WTC11 (cell line): Measurements from ENCODE around the gene TSC22D4. TPM values are rescaled to one million over a fixed set of nuclear protein-coding genes. Genes with fewer than 3 reads are reported as not detected.
A peak's percentile ranks its signal among the peaks of the same experiment; 100 is the strongest.

Experiments
- ATAC-seq: fragments of 200-7000 bp; cut with Tn5 transposase; 2 replicates; pipeline ENCODE4 v1.10.0; 2021; ENCODE audit warnings: mild to moderate bottlenecking, moderate library complexity
- CTCF ChIA-PET: fragments of 300-600 bp; sonication (Branson Sonifier 250); formaldehyde crosslinking; loops from one replicate; lab custom pipeline; 2021; ENCODE audit warnings: antibody characterized with exemption; lab: Charles Lee
- POLR2A ChIA-PET: fragments of 350-600 bp; sonication (Branson Sonifier 250); formaldehyde crosslinking; loops from one replicate; lab custom pipeline; 2021; ENCODE audit warnings: antibody characterized with exemption; lab: Charles Lee
- DNase-seq: peaks from one replicate; pipeline ENCODE4 v3.0.0; 2021; ENCODE audit warnings: low spot score
- H3K27ac Mint-ChIP-seq: 2 replicates; pipeline ENCODE4 v1.8.0; 2021; ENCODE audit warnings: mixed read lengths
- H3K27me3 Mint-ChIP-seq: 2 replicates; pipeline ENCODE4 v1.8.0; 2021; ENCODE audit warnings: low read depth, mild to moderate bottlenecking, moderate library complexity, mixed read lengths
- H3K36me3 Mint-ChIP-seq: 2 replicates; pipeline ENCODE4 v1.8.0; 2021; ENCODE audit warnings: mixed read lengths
- H3K4me1 Mint-ChIP-seq: 2 replicates; pipeline ENCODE4 v1.8.0; 2022; ENCODE audit warnings: mixed read lengths
- H3K4me3 Mint-ChIP-seq: 2 replicates; pipeline ENCODE4 v1.8.0; 2021; ENCODE audit warnings: mild to moderate bottlenecking, moderate library complexity, mixed read lengths
- H3K9me3 Mint-ChIP-seq: 2 replicates; pipeline ENCODE4 v1.8.0; 2021; ENCODE audit warnings: mixed read lengths
- CREM ChIP-seq: sonication (generic); formaldehyde crosslinking; IDR thresholded peaks from 2 replicates; pipeline ENCODE4 v1.8.1; 2022; ENCODE audit warnings: mild to moderate bottlenecking, missing genetic modification reagents, moderate library complexity
- ETV6 ChIP-seq: sonication (generic); formaldehyde crosslinking; IDR thresholded peaks from 2 replicates; pipeline ENCODE4 v1.8.1; 2022; ENCODE audit warnings: mild to moderate bottlenecking, missing genetic modification reagents
- HMGA2 ChIP-seq: fragments of 250-450 bp; sonication (Bioruptor Pico); IDR thresholded peaks from 2 replicates; pipeline ENCODE4 v1.4.0; 2021; ENCODE audit warnings: mild to moderate bottlenecking, moderate library complexity
- IRF2 ChIP-seq: sonication (generic); formaldehyde crosslinking; IDR thresholded peaks from 2 replicates; pipeline ENCODE4 v1.8.0; 2022; ENCODE audit warnings: low read depth, missing genetic modification reagents, borderline replicate concordance
- NR3C1 ChIP-seq: sonication (generic); formaldehyde crosslinking; conservative IDR thresholded peaks from 2 replicates; pipeline ENCODE4 v1.8.1; 2023; ENCODE audit warnings: low read depth, mild to moderate bottlenecking, missing genetic modification reagents
- RORB ChIP-seq: fragments of 250-450 bp; sonication (Bioruptor Pico); IDR thresholded peaks from 2 replicates; pipeline ENCODE4 v1.9.0; 2021; ENCODE audit warnings: mild to moderate bottlenecking
- SOX15 ChIP-seq: fragments of 250-450 bp; sonication (Bioruptor Pico); IDR thresholded peaks from 2 replicates; pipeline ENCODE4 v1.9.0; 2021; ENCODE audit warnings: mild to moderate bottlenecking
- SP1 ChIP-seq: sonication (generic); formaldehyde crosslinking; conservative IDR thresholded peaks from 2 replicates; pipeline ENCODE4 v1.8.1; 2022; ENCODE audit warnings: missing genetic modification reagents
- ZNF263 ChIP-seq: sonication (generic); formaldehyde crosslinking; IDR thresholded peaks from 2 replicates; pipeline ENCODE4 v1.8.1; 2022; ENCODE audit warnings: low read depth, mild to moderate bottlenecking, moderate library complexity, missing genetic modification reagents
- ZNF317 ChIP-seq: sonication (generic); formaldehyde crosslinking; IDR thresholded peaks from 2 replicates; pipeline ENCODE4 v1.8.1; 2023; ENCODE audit warnings: low read depth, mild to moderate bottlenecking, moderate library complexity, missing genetic modification reagents, borderline replicate concordance
- ZNF416 ChIP-seq: fragments of 250-450 bp; sonication (Bioruptor Pico); IDR thresholded peaks from 2 replicates; pipeline ENCODE4 v1.9.0; 2021; ENCODE audit warnings: mild to moderate bottlenecking, inconsistent platforms
- ZNF671 ChIP-seq: fragments of 250-450 bp; sonication (Bioruptor Pico); IDR thresholded peaks from 2 replicates; pipeline ENCODE4 v1.8.0; 2021; ENCODE audit warnings: mild to moderate bottlenecking
- total RNA-seq: library from RNA; stranded (reverse); gene quantifications from 3 replicates; pipeline ENCODE4 v1.2.3, GENCODE V29; 2021
- TF ChIP-seq, protein P1 (sequence below): sonication (generic); formaldehyde crosslinking; IDR thresholded peaks from 2 replicates; pipeline ENCODE4 v1.8.1; 2022; ENCODE audit warnings: low read depth, missing genetic modification reagents, borderline replicate concordance
- TF ChIP-seq, protein P2 (sequence below): sonication (generic); formaldehyde crosslinking; conservative IDR thresholded peaks from 2 replicates; pipeline ENCODE4 v1.8.1; 2023; ENCODE audit warnings: mild to moderate bottlenecking, low read depth, missing genetic modification reagents, moderate library complexity
- TF ChIP-seq, protein P3 (sequence below): fragments of 250-450 bp; sonication (Bioruptor Pico); IDR thresholded peaks from 2 replicates; pipeline ENCODE4 v1.9.0; 2021; ENCODE audit warnings: mild to moderate bottlenecking
- TF ChIP-seq, protein P4 (sequence below): sonication (generic); formaldehyde crosslinking; IDR thresholded peaks from 2 replicates; pipeline ENCODE4 v1.8.1; 2023; ENCODE audit warnings: mild to moderate bottlenecking, missing genetic modification reagents
- TF ChIP-seq, protein P5 (sequence below): sonication (generic); formaldehyde crosslinking; IDR thresholded peaks from 2 replicates; pipeline ENCODE4 v1.8.0; 2022; ENCODE audit warnings: mild to moderate bottlenecking, missing genetic modification reagents
- TF ChIP-seq, protein P6 (sequence below): fragments of 250-450 bp; sonication (Bioruptor Pico); IDR thresholded peaks from 2 replicates; pipeline ENCODE4 v1.9.0; 2021; ENCODE audit warnings: moderate library complexity, mild to moderate bottlenecking, inconsistent platforms, borderline replicate concordance
- TF ChIP-seq, protein P7 (sequence below): sonication (generic); formaldehyde crosslinking; IDR thresholded peaks from 2 replicates; pipeline ENCODE4 v1.8.1; 2022; ENCODE audit warnings: mild to moderate bottlenecking, moderate library complexity, missing genetic modification reagents
- TF ChIP-seq, protein P8 (sequence below): sonication (generic); formaldehyde crosslinking; IDR thresholded peaks from 2 replicates; pipeline ENCODE4 v1.8.1; 2022; ENCODE audit warnings: low read depth, mild to moderate bottlenecking, moderate library complexity, missing genetic modification reagents, borderline replicate concordance

TSC22D4 gene
- total RNA-seq, 1 experiment from 2014 or later = 34.5 TPM

DNA sequence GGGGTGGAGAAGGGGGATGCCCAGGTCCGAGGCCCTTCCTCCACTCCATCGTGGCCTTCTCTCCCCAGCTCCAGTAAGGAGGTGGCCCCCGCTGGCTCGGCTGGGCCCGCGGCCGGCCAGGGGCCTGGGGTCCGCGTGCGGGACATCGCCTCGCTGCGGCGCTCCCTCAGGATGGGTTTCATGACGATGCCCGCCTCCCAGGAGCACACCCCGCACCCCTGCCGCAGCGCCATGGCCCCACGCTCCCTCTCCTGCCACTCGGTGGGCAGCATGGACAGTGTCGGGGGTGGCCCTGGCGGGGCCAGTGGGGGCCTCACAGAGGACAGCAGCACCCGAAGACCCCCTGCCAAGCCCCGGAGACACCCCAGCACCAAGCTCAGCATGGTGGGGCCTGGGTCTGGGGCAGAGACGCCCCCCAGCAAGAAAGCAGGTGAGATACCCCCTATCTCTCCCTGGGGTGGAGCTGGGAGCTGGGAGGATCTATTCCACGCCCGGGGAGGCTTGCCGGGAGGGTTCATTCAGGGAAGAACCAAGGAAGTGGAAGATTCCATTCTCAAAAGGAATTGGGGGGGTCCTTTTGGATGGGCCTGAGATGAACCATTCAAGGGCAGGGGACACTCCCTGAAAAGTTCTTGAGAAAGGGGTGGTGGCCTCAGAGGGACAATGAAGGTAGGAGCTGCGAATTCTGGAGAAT, 7.9 kb upstream of the TSC22D4 start:
- H3K9me3 Mint-ChIP-seq = no peaks in the 10 kb centered on the region
- ChIA-PET CTCF (interaction anchor here (0.8 to 1.7 kb wide), 3 partner anchors 18 to 126 kb away, joined by 4 to 9 read pairs (median 5); no protein-coding TSS in a partner anchor), POLR2A (interaction anchor here (0.9 kb wide), 1 partner anchor 83 kb away, joined by 3 read pairs; no protein-coding TSS in a partner anchor)
- DNase-seq (peak; percentile 41), ATAC-seq (peak; percentile 2; the same call in 1 of the 2 replicates)
- H3K4me3 Mint-ChIP-seq = no peak overlapping the region
- no peak overlapping the region for H3K27ac Mint-ChIP-seq
- H3K36me3 Mint-ChIP-seq = no peaks in the 10 kb centered on the region
- H3K27me3 Mint-ChIP-seq = peaks cover under 1% of the 10 kb centered on the region; the same call in 1 of the 2 replicates
- no peak for TF ChIP-seq CREM
- TF ChIP-seq, protein P1, sequence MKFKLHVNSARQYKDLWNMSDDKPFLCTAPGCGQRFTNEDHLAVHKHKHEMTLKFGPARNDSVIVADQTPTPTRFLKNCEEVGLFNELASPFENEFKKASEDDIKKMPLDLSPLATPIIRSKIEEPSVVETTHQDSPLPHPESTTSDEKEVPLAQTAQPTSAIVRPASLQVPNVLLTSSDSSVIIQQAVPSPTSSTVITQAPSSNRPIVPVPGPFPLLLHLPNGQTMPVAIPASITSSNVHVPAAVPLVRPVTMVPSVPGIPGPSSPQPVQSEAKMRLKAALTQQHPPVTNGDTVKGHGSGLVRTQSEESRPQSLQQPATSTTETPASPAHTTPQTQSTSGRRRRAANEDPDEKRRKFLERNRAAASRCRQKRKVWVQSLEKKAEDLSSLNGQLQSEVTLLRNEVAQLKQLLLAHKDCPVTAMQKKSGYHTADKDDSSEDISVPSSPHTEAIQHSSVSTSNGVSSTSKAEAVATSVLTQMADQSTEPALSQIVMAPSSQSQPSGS (CRISPR knock-in tag) = no peak
- TF ChIP-seq, protein P2, sequence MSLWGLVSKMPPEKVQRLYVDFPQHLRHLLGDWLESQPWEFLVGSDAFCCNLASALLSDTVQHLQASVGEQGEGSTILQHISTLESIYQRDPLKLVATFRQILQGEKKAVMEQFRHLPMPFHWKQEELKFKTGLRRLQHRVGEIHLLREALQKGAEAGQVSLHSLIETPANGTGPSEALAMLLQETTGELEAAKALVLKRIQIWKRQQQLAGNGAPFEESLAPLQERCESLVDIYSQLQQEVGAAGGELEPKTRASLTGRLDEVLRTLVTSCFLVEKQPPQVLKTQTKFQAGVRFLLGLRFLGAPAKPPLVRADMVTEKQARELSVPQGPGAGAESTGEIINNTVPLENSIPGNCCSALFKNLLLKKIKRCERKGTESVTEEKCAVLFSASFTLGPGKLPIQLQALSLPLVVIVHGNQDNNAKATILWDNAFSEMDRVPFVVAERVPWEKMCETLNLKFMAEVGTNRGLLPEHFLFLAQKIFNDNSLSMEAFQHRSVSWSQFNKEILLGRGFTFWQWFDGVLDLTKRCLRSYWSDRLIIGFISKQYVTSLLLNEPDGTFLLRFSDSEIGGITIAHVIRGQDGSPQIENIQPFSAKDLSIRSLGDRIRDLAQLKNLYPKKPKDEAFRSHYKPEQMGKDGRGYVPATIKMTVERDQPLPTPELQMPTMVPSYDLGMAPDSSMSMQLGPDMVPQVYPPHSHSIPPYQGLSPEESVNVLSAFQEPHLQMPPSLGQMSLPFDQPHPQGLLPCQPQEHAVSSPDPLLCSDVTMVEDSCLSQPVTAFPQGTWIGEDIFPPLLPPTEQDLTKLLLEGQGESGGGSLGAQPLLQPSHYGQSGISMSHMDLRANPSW (CRISPR knock-in tag) = no peak
- TF ChIP-seq ETV6 (CRISPR knock-in tag) = no peak
- TF ChIP-seq ZNF317 = no peak
- no peak for TF ChIP-seq SOX15 (CRISPR knock-in tag)
- no peak for TF ChIP-seq HMGA2 (CRISPR knock-in tag)
- no peak for TF ChIP-seq ZNF263 (CRISPR knock-in tag)
- TF ChIP-seq, protein P3, sequence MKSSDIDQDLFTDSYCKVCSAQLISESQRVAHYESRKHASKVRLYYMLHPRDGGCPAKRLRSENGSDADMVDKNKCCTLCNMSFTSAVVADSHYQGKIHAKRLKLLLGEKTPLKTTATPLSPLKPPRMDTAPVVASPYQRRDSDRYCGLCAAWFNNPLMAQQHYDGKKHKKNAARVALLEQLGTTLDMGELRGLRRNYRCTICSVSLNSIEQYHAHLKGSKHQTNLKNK = no peak
- TF ChIP-seq, protein P4, sequence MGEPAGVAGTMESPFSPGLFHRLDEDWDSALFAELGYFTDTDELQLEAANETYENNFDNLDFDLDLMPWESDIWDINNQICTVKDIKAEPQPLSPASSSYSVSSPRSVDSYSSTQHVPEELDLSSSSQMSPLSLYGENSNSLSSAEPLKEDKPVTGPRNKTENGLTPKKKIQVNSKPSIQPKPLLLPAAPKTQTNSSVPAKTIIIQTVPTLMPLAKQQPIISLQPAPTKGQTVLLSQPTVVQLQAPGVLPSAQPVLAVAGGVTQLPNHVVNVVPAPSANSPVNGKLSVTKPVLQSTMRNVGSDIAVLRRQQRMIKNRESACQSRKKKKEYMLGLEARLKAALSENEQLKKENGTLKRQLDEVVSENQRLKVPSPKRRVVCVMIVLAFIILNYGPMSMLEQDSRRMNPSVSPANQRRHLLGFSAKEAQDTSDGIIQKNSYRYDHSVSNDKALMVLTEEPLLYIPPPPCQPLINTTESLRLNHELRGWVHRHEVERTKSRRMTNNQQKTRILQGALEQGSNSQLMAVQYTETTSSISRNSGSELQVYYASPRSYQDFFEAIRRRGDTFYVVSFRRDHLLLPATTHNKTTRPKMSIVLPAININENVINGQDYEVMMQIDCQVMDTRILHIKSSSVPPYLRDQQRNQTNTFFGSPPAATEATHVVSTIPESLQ (CRISPR knock-in tag) = no peak
- TF ChIP-seq ZNF671 (CRISPR knock-in tag) = no peak
- TF ChIP-seq, protein P5, sequence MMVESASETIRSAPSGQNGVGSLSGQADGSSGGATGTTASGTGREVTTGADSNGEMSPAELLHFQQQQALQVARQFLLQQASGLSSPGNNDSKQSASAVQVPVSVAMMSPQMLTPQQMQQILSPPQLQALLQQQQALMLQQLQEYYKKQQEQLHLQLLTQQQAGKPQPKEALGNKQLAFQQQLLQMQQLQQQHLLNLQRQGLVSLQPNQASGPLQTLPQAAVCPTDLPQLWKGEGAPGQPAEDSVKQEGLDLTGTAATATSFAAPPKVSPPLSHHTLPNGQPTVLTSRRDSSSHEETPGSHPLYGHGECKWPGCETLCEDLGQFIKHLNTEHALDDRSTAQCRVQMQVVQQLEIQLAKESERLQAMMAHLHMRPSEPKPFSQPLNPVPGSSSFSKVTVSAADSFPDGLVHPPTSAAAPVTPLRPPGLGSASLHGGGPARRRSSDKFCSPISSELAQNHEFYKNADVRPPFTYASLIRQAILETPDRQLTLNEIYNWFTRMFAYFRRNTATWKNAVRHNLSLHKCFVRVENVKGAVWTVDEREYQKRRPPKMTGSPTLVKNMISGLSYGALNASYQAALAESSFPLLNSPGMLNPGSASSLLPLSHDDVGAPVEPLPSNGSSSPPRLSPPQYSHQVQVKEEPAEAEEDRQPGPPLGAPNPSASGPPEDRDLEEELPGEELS (CRISPR knock-in tag) = no peak
- no peak for TF ChIP-seq RORB (CRISPR knock-in tag)
- TF ChIP-seq, protein P6, sequence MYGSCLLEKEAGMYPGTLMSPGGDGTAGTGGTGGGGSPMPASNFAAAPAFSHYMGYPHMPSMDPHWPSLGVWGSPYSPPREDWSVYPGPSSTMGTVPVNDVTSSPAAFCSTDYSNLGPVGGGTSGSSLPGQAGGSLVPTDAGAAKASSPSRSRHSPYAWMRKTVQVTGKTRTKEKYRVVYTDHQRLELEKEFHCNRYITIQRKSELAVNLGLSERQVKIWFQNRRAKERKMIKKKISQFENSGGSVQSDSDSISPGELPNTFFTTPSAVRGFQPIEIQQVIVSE (CRISPR knock-in tag) = no peak
- TF ChIP-seq NR3C1 (CRISPR knock-in tag) = no peak
- TF ChIP-seq SP1 (CRISPR knock-in tag) = no peak
- TF ChIP-seq ZNF416 = no peak
- TF ChIP-seq IRF2 (CRISPR knock-in tag) = no peak
- TF ChIP-seq, protein P7, sequence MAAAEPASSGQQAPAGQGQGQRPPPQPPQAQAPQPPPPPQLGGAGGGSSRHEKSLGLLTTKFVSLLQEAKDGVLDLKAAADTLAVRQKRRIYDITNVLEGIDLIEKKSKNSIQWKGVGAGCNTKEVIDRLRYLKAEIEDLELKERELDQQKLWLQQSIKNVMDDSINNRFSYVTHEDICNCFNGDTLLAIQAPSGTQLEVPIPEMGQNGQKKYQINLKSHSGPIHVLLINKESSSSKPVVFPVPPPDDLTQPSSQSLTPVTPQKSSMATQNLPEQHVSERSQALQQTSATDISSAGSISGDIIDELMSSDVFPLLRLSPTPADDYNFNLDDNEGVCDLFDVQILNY (CRISPR knock-in tag) = no peak
- TF ChIP-seq, protein P8, sequence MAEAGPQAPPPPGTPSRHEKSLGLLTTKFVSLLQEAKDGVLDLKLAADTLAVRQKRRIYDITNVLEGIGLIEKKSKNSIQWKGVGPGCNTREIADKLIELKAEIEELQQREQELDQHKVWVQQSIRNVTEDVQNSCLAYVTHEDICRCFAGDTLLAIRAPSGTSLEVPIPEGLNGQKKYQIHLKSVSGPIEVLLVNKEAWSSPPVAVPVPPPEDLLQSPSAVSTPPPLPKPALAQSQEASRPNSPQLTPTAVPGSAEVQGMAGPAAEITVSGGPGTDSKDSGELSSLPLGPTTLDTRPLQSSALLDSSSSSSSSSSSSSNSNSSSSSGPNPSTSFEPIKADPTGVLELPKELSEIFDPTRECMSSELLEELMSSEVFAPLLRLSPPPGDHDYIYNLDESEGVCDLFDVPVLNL (CRISPR knock-in tag) = no peak
- peaks cover 37% of the 10 kb centered on the region for H3K4me1 Mint-ChIP-seq
